ENCODE measurements around the gene SPATA4.
"Not testable (repeated sequence)": the region's sequence is repeated elsewhere in the genome, so short reads cannot be mapped to it uniquely, and the experiment has no call there.

SPATA4 gene

DNA sequence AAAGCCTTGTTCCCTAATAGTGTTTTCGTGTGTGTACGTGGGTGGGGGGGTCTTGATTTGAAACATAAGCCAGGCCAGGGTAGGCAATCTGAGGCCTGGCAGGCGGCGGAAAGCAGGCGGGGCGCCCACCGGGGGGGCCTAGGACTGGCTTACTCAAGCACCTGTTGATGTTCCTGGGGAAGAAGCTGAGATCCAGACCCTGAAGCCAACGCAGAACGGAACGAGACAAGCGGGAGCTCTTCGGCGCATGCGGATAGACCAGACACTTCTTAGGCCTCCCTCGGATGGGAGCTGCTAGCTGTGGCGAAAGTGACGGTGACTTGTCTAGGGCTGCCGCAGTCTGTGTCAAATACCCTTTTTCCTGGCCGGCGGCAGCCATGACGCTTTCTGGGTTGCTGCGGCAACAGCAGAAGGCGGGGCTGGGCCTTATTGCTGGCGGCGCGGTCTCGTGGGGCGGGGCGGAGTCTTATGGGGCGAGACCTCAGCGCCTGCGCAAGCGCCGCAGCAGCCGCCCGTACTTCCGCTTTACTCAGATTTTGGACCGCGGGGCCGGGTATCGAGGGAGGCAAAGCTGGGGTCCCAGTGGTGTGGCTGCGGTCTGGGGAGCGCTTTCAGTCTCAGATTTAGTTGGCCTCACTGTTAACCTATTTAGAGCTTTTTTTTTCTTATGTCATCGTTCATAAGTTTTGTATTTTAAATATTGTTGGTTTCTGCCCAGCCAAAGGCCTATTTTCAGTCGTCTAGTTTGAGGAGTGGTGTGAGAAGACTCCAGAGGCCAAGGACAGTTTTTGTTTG, at the start of gene SPATA4:
Gene SPATA4, minus strand, starts transcription at position 402 of the 795 bp plus-strand sequence. Its CDS starts 23 bp downstream, at position 379.
- FAIRE-seq = peak; percentile 11

DNA sequence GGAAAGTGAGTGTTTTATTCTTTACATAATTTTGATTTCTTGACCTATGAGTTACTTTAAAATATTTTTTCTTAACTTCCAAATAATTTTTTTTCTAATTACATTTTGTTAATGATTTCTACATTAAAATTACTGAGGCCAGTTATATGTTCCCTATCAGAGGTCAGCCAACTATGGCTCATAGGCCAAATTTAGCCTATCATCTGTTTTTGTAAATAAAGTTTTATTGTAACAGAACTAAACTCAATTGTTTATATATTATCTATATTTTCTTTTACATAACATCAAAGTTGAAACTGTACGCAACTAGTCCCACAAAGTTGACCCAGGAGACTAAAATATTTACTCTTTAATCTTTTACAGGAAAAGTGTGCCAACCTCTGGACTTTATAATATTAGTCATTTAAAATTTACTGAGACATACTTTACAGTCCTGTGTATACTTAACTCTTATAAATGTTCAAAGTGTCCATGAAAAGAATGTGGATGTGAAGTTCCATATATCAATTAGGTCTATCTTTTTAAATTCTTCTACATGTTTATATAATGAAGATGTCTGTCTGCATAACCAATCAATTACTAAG, 47.5 kb upstream of the SPATA4 start:
- no peak for FAIRE-seq

- no peak for FAIRE-seq
These were observed 46.3 kb upstream of the SPATA4 start for GRCh38 chr4:176241703-176242102.

DNA sequence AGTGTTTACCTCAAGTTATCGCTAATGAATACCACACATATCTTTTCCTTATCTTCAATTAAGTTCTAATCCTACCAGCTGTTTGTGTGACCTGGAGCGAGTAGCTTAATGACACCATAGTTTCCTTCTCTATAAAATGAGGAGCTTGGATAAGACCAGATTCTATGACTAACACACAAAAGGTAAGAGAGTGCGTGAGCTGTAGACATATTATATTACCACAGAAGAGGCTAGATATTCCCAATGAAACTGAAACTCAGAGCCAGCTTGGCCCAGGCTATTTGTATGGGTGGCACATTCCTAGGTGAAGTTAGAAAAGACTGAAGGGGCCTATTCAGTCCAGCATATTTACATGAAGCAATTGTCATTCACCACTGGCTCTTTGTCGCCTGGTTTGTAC, 43.4 kb upstream of the SPATA4 start:
- no peak for FAIRE-seq

DNA sequence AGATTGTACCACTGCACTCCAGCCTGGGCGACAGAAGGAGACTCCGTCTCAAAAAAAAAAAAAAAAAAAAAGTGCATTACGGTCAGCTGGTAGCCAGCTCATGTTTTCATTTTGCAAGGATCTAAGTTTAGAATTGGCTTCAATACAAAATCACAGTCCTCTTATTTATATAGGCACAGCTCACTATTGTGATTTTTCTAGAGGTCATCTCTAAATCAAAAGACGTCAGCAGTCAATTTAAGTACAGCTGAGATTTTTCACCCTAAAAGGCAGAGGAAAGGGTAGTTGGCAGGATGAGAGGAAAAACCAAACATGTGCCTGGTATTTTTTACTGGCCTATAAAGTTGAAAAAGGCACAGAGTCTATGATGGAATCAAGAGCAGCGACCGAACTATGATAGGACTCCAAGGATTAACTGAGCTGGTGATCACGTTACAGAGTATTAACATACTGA, 42.8 kb upstream of the SPATA4 start:
- FAIRE-seq = no peak

GRCh38 chr4:176236946-176237345, 41.6 kb upstream of the SPATA4 start:
- FAIRE-seq = no peak

DNA sequence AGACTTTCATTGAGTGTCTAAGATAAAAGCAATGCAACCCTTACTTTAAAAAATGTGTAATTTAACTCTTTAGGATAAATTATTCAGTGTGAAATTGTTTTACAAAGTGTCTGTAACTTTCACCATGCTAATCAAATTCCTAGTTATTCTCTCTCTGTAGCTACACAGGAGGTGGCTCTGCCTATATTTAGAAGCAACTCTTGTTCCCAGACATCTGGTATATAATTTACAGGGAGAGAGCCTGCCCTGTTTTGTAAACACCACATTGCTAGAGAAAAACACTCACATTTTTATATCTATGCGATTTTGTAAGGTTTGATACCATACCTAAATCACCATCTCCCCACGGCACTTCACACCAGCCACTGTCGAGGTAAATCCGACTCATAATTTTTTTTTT, 35.5 kb upstream of the SPATA4 start:
- no peak for FAIRE-seq

GRCh38 chr4:176229645-176230044, 34.3 kb upstream of the SPATA4 start:
- no peak for FAIRE-seq

DNA sequence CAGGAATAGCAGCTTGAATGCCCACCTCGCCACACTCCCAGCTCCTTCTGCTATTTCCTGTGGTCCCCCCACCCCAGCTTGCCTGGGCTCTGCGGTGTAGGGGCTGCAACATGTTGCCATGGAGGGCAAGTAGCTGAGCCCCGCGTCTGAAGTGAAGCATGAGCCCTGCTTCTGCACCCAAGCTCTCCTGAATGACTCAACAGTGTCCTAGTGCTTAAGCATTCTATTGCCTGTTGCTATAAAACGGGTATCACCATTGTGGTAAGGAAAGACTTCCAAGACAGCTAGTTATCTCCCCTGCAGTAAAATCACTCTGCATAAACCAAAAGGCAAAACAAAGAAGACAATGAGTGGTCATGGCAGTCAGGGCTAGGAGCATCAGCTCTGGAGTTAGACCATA, 31.4 kb upstream of the SPATA4 start:
- FAIRE-seq = no peak

DNA sequence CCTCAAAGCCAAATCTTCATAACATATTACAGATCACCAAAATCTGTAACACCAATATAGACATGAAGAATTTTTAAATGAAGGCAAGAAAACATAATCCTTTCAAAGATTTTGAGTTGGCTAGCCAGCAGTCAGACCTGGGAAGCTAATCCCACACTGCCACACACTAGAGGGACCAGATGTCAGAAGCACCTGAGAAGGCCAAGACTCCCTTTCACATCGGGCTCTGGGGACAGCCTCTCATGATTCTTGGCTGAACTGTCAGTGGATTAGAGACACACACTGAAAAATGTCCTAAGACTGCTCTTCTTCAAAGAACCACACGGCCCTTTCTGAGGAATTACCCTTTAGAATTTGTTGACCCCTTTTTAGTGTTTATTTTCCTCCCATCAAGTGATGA, 28.2 kb upstream of the SPATA4 start:
- FAIRE-seq = no peak

DNA sequence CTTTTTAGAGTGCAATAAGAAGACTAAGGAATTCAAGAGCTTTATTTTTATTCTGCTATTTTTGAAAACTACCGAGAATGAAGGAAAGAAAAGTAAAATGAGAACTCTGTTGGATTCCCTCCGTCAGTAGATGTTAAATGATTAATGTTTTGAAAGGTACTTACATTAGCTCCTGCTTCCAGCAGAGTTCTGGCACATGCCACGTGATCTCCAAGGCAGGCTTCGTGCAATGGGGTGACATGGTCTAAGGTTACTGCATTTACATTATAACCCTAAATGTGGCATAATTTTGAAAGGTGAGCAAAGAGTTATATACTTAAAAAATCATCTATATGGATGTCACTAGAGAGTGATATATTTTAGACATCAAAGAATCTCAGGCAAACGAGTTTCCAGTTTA, 26.8 kb upstream of the SPATA4 start:
- FAIRE-seq = no peak

DNA sequence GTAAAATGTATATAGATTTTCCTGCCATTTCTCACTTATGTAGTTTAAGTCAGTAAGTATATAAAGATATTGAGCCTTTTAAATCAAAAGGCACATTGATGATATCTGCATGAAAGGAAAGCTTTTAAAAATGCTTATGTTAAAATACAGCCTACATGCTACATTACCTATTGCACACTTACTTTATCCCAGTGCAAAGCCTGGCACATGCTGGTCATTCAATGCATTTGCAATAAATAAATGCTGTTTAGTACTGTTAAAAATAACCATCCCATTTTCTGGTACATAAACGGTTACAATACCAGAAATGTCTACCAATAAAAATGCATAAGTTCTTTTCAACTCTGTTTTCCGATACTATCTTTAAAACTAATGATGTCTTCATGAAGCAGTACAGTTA, 22.1 kb upstream of the SPATA4 start:
- FAIRE-seq = no peak

GRCh38 chr4:176212351-176212750, 17.0 kb upstream of the SPATA4 start:
- not testable (repeated sequence) for FAIRE-seq

GRCh38 chr4:176210579-176211296, 15.4 kb upstream of the SPATA4 start:
- FAIRE-seq = no peak

- no peak for FAIRE-seq
These were observed 14.7 kb upstream of the SPATA4 start for GRCh38 chr4:176210101-176210500.

DNA sequence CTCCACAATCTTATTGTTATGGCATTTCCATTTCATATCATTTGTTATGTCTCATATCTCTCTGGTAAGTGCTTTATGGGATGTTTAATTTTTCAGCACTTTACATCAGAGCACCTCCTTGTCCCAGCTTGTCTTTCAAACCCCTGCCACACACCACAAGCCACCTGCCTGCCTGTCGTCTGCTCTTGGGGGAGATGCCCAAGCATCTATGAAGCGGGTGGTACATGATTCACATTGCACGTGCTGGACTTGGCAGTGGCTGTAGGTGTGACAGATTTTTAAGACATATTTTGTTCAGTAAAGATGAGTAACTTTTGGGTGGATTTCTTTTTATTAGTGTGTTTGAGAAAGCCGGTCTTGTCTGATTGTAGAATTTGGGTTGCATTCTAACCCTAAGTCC, 14.2 kb upstream of the SPATA4 start:
- FAIRE-seq = no peak

DNA sequence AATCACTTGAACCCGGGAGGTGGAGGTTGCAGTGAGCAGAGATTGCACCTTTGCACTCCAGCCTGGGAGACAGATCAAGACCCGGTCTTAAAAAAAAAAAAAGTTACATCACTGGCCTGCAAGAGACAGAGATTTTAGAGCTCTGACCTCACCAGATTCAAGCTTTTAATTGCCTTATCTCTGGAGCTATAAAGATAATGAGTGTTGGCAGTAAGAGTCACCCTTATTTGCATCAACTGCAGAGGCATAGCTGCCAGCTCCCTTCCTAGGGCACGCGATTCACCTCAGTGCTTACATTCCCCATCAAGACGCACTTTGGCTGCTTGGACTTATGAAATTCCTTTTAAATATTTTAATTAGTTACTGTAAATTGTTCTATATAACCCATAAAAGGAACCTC, 12.5 kb upstream of the SPATA4 start:
- FAIRE-seq = no peak

DNA sequence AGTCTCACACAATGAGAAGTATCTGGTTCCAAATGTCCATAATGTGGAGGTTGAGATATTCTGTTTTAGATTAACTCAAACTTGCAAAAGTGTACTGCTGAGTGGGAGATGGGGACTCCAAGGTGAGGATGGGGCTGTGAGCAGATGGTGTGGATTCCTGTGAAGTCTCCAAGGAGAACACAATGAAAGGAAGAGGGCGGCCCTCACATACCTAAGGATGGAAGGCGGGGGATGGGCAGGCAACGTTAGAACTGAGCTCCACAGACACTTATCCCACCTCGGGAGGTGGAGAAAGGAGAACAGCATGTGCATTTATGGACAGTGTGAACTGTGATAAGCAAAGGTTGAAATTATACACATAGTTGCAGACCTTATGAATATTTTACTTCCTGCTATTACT, 9.9 kb upstream of the SPATA4 start:
- FAIRE-seq = no peak

DNA sequence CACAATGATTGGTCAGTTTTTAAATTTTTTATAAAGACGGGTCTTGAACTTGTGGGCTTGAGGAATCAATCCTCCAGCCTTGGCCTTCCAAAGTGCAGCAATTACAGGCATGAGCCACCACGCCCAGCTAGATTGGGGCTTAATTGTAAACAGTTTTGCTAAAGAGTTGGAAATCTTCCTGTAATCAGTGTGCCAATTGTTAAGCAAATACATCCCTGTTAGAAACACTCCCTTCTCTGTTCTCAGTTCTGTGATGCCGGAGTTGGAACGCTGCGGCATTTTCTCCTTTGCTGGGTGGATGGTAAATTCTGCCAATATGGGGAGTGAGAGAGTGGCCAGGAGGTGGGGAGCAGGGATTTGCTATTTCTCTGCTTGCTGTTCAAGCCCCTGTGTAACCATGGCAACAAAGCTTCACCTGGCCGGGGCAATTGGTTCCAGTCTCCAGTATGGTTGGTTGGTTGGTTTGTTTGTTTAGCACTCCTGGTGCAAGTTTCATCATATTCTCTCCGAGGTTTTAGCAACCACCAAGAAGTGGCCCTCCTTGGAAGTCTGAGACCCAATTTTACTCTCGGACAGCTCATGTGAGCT, 3.0 kb upstream of the SPATA4 start:
- FAIRE-seq = no peak

GRCh38 chr4:176193938-176194337, 1.4 kb downstream of the SPATA4 start:
- FAIRE-seq = no peak

DNA sequence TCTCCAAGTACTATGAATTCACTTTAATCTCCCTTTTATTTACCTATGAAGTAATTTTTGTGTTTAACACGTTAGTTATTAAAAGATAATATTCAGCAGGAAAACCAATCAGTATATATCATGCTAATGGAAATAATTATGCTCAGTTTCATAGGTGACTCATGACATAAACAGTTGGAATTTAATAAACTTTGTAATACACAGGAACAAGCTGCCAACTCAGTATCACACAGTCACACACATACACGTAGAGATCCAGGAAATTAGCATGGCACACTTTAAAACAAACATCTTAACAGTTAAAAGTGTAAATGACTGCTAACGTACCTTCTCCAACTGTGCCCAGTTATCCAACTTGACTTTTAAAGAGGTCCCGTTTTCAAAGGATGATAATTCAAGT, 2.3 kb downstream of the SPATA4 start:
- no peak for FAIRE-seq

- no peak for FAIRE-seq
These were observed 3.4 kb downstream of the SPATA4 start for GRCh38 chr4:176191974-176192373.
